ENCODE data around the gene PIK3C2B. TPM values are rescaled to one million over a fixed set of nuclear protein-coding genes. Genes with fewer than 3 reads are reported as not detected.
A peak's percentile ranks its signal among the peaks of the same experiment; 100 is the strongest.
"Not testable (repeated sequence)": the region's sequence is repeated elsewhere in the genome, so short reads cannot be mapped to it uniquely, and the experiment has no call there.

Gene PIK3C2B
- total and polyA plus RNA-seq, 9 donors: 5.6 to 26.0 (median 11.0) TPM

DNA sequence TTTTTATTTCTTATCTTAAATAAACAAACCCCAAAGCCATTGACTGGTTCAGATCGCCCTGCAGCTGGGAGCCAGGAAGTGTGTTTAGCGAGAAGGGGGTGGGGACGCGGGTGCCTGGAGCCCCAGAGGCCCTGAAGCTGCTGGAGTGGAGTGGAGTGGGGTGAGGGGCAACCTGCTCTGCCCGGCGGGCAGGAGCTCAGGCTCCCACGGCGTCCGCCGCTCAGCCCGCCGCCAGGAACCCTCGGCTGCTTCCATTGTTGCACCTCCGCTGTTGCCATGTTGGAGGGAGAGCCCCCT lies 673 bp downstream of the PIK3C2B start:
- no peaks in the 10 kb centered on the region for H3K27me3 ChIP-seq
- intact Hi-C loops (cut with DNase I): loop anchor here in 2 of 4 donors (5.0 to 10.0 kb wide), 2 partner anchors 52 to 329 kb away; partner anchors contain the start of gene REN (in 1 of the 2)
- no peaks in the 10 kb centered on the region for H3K36me3 ChIP-seq
- 0 to 1% (median 0%) methylated on average over 14 of the region's 14 CpGs for WGBS, 3 donors
- H3K9me3 ChIP-seq: no peaks in the 10 kb centered on the region
- TF ChIP-seq CTCF (IDR thresholded peaks at IDR 0.05): no peak
- peaks cover 10% of the 10 kb centered on the region for H3K4me1 ChIP-seq (ENCODE audit: insufficient read depth)
- peak in 4 of 5 donors; percentile 33 to 55 (median 42) for DNase-seq
- peak overlapping the region; percentile 76 for H3K4me3 ChIP-seq
- H3K27ac ChIP-seq: peak overlapping the region; percentile 61

- peaks cover 10% of the 10 kb centered on the region for H3K4me1 ChIP-seq (ENCODE audit: insufficient read depth)
- H3K4me3 ChIP-seq: peak overlapping the region; percentile 76
- peak; percentile 39 to 65 (median 57) for DNase-seq
- no peaks in the 10 kb centered on the region for H3K36me3 ChIP-seq
- TF ChIP-seq CTCF (IDR thresholded peaks at IDR 0.05) (no peak), EP300 (IDR thresholded peaks at IDR 0.05) (no peak), POLR2A (IDR thresholded peaks at IDR 0.05) (no peak)
- H3K27ac ChIP-seq: peak overlapping the region; percentile 9 to 61
- intact Hi-C loops (cut with DNase I): loop anchor here in 2 of 4 donors (5.0 to 10.0 kb wide), 2 partner anchors 51 to 329 kb away; partner anchors contain the start of gene REN (in 1 of the 2)
- H3K27me3 ChIP-seq: no peaks in the 10 kb centered on the region
- H3K9me3 ChIP-seq: no peaks in the 10 kb centered on the region
- 12 to 18% (median 14%) methylated on average over 15 of the region's 15 CpGs for WGBS, 3 donors
Measured at GRCh38 chr1:204493145-204493983, 1.2 kb downstream of the PIK3C2B start.

- no peak for DNase-seq
- intact Hi-C loops (cut with DNase I): loop anchor here in 2 of 4 donors (5.0 to 10.0 kb wide), 2 partner anchors 49 to 327 kb away; partner anchors contain the start of gene REN (in 1 of the 2)
- H3K4me3 ChIP-seq: no peak overlapping the region
- no peaks in the 10 kb centered on the region for H3K9me3 ChIP-seq
- peaks cover 10% of the 10 kb centered on the region for H3K4me1 ChIP-seq (ENCODE audit: insufficient read depth)
- no peaks in the 10 kb centered on the region for H3K36me3 ChIP-seq
- no peak for TF ChIP-seq CTCF (IDR thresholded peaks at IDR 0.05)
- no peak for TF ChIP-seq EP300 (IDR thresholded peaks at IDR 0.05)
- no peak for TF ChIP-seq POLR2A (IDR thresholded peaks at IDR 0.05)
- H3K27me3 ChIP-seq: no peaks in the 10 kb centered on the region
- no peak overlapping the region for H3K27ac ChIP-seq
Measured at GRCh38 chr1:204491655-204492054, 3.0 kb downstream of the PIK3C2B start.

DNA sequence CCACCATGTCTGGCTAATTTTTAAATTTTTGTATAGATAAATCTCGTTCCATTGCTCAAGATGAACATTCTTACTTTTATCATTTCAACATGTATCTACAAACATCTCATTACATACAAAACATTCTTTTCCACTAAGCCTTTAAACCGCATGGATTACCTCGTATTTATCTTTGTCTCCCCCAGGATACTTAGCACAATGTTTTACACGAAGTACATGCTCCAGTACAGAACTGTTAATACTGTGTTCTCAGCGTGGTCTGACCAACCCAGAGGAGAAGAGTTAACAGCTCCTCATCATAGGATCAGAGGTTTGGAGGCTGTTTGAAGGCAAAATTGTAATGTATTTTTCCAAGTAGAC lies 7.4 kb downstream of the PIK3C2B start:
- no peak overlapping the region for H3K4me3 ChIP-seq
- 63 to 85% (median 77%) methylated on average over 5 of the region's 5 CpGs for WGBS, 3 donors
- TF ChIP-seq EP300 (IDR thresholded peaks at IDR 0.05): no peak
- TF ChIP-seq CTCF (IDR thresholded peaks at IDR 0.05): no peak
- TF ChIP-seq POLR2A (IDR thresholded peaks at IDR 0.05): no peak
- intact Hi-C loops (cut with DNase I): no loop called here
- DNase-seq: no peak
- H3K9me3 ChIP-seq: no peaks in the 10 kb centered on the region
- no peak overlapping the region for H3K27ac ChIP-seq
- H3K27me3 ChIP-seq: no peaks in the 10 kb centered on the region
- no peaks in the 10 kb centered on the region for H3K36me3 ChIP-seq
- H3K4me1 ChIP-seq (ENCODE audit: insufficient read depth): peaks cover under 1% of the 10 kb centered on the region

DNA sequence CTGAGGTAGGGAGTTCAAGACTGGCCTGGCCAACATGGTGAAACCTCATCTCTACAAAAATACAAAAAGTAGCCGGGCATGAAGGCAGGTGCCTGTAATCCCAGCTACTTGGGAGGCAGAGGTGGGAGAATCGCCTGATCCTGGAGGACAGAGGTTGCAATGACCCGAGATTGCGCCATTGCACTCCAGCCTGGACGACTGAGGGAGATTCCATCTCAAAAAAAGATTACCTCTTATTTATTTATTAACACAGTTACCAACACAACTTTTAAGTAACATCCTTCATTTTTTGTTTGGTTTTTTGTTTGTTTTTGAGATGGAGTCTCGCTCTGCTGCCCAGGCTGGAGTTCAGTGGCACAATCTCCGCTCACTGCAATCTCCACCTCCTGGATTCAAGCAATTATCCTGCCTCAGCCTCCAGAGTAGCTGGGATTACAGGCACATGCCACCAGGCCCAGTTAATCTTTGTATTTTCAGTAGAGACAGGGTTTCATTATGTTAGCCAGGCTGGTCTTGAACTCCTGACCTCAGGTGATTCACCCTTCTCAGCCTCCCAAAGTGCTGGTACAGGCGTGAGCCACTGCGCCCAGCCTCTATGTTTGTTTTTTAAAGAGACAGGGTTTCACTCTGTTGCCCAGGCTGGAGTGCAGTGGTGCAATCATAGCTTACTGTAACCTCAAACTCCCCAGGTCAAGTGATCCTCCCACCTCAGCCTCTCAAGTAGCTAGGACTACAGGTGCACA lies 7.9 kb downstream of the PIK3C2B start:
- WGBS, 3 donors: 84 to 94% (median 86%) methylated on average over 9 of the region's 9 CpGs
- H3K9me3 ChIP-seq; H3K36me3 ChIP-seq; H3K27ac ChIP-seq; intact Hi-C loops (cut with DNase I); H3K4me3 ChIP-seq; H3K27me3 ChIP-seq; DNase-seq; H3K4me1 ChIP-seq (ENCODE audit: insufficient read depth): not testable (repeated sequence)

Data from ovary (tissue), 9 donors.